ENCODE results near the gene TRIM33. TPM values are rescaled to one million over a fixed set of nuclear protein-coding genes. Genes with fewer than 3 reads are reported as not detected.

TRIM33 gene
- total and polyA plus RNA-seq, 2 donors (not counting 1 experiment from before 2014, with no cell fraction given): 17.8 to 21.5 TPM

GRCh38 chr1:114441332-114441731, 69.7 kb downstream of the TRIM33 start:
- no peaks in the 10 kb centered on the region for H4K20me1 ChIP-seq (ENCODE audit: control insufficient read depth, extremely low read depth, insufficient read depth, low read length)
- H3K4me1 ChIP-seq (ENCODE audit: control insufficient read depth, extremely low read depth, insufficient read depth, low read length): no peaks in the 10 kb centered on the region
- no peaks in the 10 kb centered on the region for H3K9me3 ChIP-seq (ENCODE audit: control insufficient read depth, insufficient read depth, low read depth, low read length)
- H3K36me3 ChIP-seq (ENCODE audit: control insufficient read depth, insufficient read depth, low read length): no peaks in the 10 kb centered on the region
- no peaks in the 10 kb centered on the region for H3K27me3 ChIP-seq (ENCODE audit: control insufficient read depth, insufficient read depth, low read length)
- H3K79me2 ChIP-seq (ENCODE audit: control insufficient read depth, insufficient read depth, low read length): peaks cover 2% of the 10 kb centered on the region
- no peak overlapping the region for H2AFZ ChIP-seq (ENCODE audit: low read length)
- TF ChIP-seq EZH2 (IDR thresholded peaks at IDR 0.05; ENCODE audit: low read length, missing control alignments) (no peak), CTCF (conservative IDR thresholded peaks at IDR 0.05 in 1 of 2, IDR thresholded peaks at IDR 0.05 in 1 of 2; ENCODE audit: low read depth in 1 of 2, low read length in 2 of 2) (no peak)
- no peak overlapping the region for H3K4me3 ChIP-seq (replicated peaks in 1 of 4; ENCODE audit: control extremely low read depth in 1 of 4, insufficient read depth in 1 of 4, low read depth in 3 of 4, low read length in 4 of 4)
- no peak overlapping the region for H3K9ac ChIP-seq (ENCODE audit: insufficient read depth, low read length)
- no peak overlapping the region for H3K27ac ChIP-seq (ENCODE audit: insufficient read depth, low read length)
- no peak for DNase-seq (ENCODE audit: low read depth in 2 of 2)
- no peak overlapping the region for H3K4me2 ChIP-seq (ENCODE audit: extremely low read depth, insufficient read depth, low read length)

GRCh38 chr1:114439369-114439768, 71.6 kb downstream of the TRIM33 start:
- Histone ChIP-seq H3K9ac (ENCODE audit: insufficient read depth, low read length) (no peak overlapping the region), H3K9me3 (ENCODE audit: control insufficient read depth, insufficient read depth, low read depth, low read length) (no peaks in the 10 kb centered on the region), H3K27ac (ENCODE audit: insufficient read depth, low read length) (no peak overlapping the region), H3K4me1 (ENCODE audit: control insufficient read depth, extremely low read depth, insufficient read depth, low read length) (no peaks in the 10 kb centered on the region), H3K4me2 (ENCODE audit: extremely low read depth, insufficient read depth, low read length) (no peak overlapping the region), H3K4me3 (replicated peaks in 1 of 4; ENCODE audit: control extremely low read depth in 1 of 4, insufficient read depth in 1 of 4, low read depth in 3 of 4, low read length in 4 of 4) (no peak overlapping the region), H4K20me1 (ENCODE audit: control insufficient read depth, extremely low read depth, insufficient read depth, low read length) (no peaks in the 10 kb centered on the region), H3K36me3 (ENCODE audit: control insufficient read depth, insufficient read depth, low read length) (no peaks in the 10 kb centered on the region), H2AFZ (ENCODE audit: low read length) (no peak overlapping the region), H3K27me3 (ENCODE audit: control insufficient read depth, insufficient read depth, low read length) (no peaks in the 10 kb centered on the region), H3K79me2 (ENCODE audit: control insufficient read depth, insufficient read depth, low read length) (peaks cover 2% of the 10 kb centered on the region)
- DNase-seq (ENCODE audit: low read depth in 2 of 2): no peak
- no peak for TF ChIP-seq EZH2 (IDR thresholded peaks at IDR 0.05; ENCODE audit: low read length, missing control alignments)
- no peak for TF ChIP-seq CTCF (conservative IDR thresholded peaks at IDR 0.05 in 1 of 2, IDR thresholded peaks at IDR 0.05 in 1 of 2; ENCODE audit: low read depth in 1 of 2, low read length in 2 of 2)

GRCh38 chr1:114437812-114438211, 73.2 kb downstream of the TRIM33 start:
- H2AFZ ChIP-seq (ENCODE audit: low read length): no peak overlapping the region
- H3K4me2 ChIP-seq (ENCODE audit: extremely low read depth, insufficient read depth, low read length): no peak overlapping the region
- H3K9ac ChIP-seq (ENCODE audit: insufficient read depth, low read length): no peak overlapping the region
- DNase-seq (ENCODE audit: low read depth in 2 of 2): no peak
- H3K9me3 ChIP-seq (ENCODE audit: control insufficient read depth, insufficient read depth, low read depth, low read length): no peaks in the 10 kb centered on the region
- no peak overlapping the region for H3K27ac ChIP-seq (ENCODE audit: insufficient read depth, low read length)
- no peaks in the 10 kb centered on the region for H3K36me3 ChIP-seq (ENCODE audit: control insufficient read depth, insufficient read depth, low read length)
- H3K27me3 ChIP-seq (ENCODE audit: control insufficient read depth, insufficient read depth, low read length): no peaks in the 10 kb centered on the region
- no peak for TF ChIP-seq EZH2 (IDR thresholded peaks at IDR 0.05; ENCODE audit: low read length, missing control alignments)
- no peak for TF ChIP-seq CTCF (conservative IDR thresholded peaks at IDR 0.05 in 1 of 2, IDR thresholded peaks at IDR 0.05 in 1 of 2; ENCODE audit: low read depth in 1 of 2, low read length in 2 of 2)
- no peak overlapping the region for H3K4me3 ChIP-seq (replicated peaks in 1 of 4; ENCODE audit: control extremely low read depth in 1 of 4, insufficient read depth in 1 of 4, low read depth in 3 of 4, low read length in 4 of 4)
- H3K4me1 ChIP-seq (ENCODE audit: control insufficient read depth, extremely low read depth, insufficient read depth, low read length): no peaks in the 10 kb centered on the region
- peaks cover 2% of the 10 kb centered on the region for H3K79me2 ChIP-seq (ENCODE audit: control insufficient read depth, insufficient read depth, low read length)
- H4K20me1 ChIP-seq (ENCODE audit: control insufficient read depth, extremely low read depth, insufficient read depth, low read length): no peaks in the 10 kb centered on the region

Data from fibroblast of lung (primary cell).